ENCODE data around the gene FBXL13.
"Not testable (repeated sequence)": the region's sequence is repeated elsewhere in the genome, so short reads cannot be mapped to it uniquely, and the experiment has no call there.

The FBXL13 gene

GRCh38 chr7:103074519-103075336, at the start of gene FBXL13, which contains the start of gene ARMC10:
Gene FBXL13 (minus strand): TSS chr7:103074796.
Gene ARMC10 (plus strand): TSS chr7:103075140. CDS start chr7:103075273, 133 bp downstream.
- peak within 1 kb of the TSS; percentile 83 for H3K4me3 ChIP-seq (ENCODE audit: low read depth, low read length)

DNA sequence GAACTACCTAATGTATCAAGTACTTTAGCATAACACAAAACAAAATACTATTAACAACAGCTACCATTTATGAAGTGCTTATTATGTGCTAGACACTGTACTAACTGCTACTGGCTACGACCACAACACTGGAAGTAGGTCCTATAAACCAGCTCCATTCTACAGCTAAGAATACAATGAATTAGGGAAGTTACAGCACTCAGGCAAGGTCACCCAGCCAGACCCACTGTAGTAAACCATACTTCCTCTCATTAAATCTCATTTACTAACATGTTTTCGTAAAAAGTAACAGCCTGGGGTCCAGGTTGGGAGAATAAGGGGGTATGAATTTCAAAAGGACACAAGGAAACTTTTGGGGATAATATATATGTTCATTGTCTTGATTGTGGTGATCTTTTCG, 48.9 kb upstream of the FBXL13 start:
- H3K4me3 ChIP-seq (ENCODE audit: low read depth, low read length) = no peak overlapping the region

DNA sequence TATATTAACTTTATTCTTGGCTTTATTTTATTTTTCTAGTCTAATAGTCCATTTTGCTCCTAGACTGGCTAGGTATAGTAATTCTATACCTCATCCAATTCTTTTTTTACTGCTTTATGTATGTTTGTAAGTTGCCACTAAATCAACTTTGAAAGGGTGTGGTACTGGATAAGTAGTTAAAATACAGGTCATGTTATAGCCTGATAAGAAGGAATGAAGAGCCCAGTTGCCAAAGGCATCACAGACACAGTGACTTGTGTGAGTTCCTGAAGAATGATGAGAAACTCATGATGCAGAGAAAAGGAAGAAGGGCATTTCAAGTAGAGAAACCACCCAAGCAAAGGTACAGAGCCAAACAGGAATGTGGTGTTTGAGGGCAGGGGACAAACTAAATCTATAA, 47.0 kb upstream of the FBXL13 start:
- no peak overlapping the region for H3K4me3 ChIP-seq (ENCODE audit: low read depth, low read length)

DNA sequence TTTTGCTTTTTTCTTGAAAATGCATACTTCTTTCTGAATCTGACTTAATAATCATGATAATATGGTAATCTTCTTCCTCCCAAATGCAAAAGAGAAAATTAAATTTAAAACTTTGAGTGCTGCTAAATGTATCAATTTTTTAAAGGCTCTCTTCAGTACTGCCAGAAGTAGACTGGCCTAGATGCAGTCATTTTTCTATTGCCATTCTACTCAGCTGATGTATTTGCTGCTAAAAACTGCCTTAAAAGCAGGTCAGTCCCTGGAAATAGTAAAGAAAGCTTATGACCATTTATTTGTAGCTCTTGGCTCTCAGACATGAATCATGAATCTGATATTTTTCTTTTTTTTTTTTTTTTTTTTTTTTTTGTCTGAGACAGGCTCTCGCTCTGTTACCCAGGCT, 45.8 kb upstream of the FBXL13 start:
- no peak overlapping the region for H3K4me3 ChIP-seq (ENCODE audit: low read depth, low read length)

- H3K4me3 ChIP-seq (ENCODE audit: low read depth, low read length) = no peak overlapping the region
Observed at GRCh38 chr7:103119791-103120291, 45.2 kb upstream of the FBXL13 start.

DNA sequence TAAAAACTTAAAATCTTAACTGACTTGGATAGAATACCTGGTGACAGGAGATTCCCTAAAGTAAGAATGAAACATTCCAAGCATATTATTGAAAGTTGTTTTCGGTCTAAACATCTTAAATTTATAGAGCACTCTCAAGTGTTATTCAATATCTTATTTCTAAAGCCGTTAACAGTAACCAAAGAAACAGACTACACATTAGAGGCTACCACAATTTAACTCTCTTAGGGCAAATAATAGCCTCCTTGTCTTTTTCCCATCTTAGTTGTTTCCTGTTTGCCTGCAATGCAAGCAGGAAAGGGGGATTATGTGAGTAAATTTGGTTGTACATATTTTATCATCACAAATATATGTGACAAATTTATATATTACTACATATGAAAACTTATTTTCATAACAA, 42.9 kb upstream of the FBXL13 start:
- no peak overlapping the region for H3K4me3 ChIP-seq (ENCODE audit: low read depth, low read length)

GRCh38 chr7:103116991-103117390, 42.4 kb upstream of the FBXL13 start:
- H3K4me3 ChIP-seq (ENCODE audit: low read depth, low read length) = no peak overlapping the region

GRCh38 chr7:103116511-103116910, 41.9 kb upstream of the FBXL13 start:
- no peak overlapping the region for H3K4me3 ChIP-seq (ENCODE audit: low read depth, low read length)

GRCh38 chr7:103115771-103116170, 41.2 kb upstream of the FBXL13 start:
- no peak overlapping the region for H3K4me3 ChIP-seq (ENCODE audit: low read depth, low read length)

DNA sequence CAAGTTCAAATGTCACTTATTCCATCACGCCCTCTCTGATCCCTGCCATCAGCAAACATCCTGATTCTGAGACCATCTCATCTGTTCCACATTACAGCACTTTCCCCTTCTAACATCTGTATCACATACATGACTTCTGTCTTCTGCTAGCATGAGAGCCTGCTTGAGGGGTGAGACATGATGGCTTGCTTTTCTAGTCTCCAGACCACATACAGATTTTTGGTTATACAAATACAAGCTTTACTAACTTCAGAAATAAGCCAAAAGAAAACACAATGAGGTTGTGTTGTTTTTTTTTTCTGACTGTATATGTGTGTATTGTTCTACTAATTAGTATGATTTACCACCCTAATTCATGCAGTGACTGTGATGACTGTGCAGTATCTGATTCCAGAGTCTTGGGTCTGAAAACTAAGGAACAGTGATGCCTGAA, 40.0 kb upstream of the FBXL13 start:
- H3K4me3 ChIP-seq (ENCODE audit: low read depth, low read length) = no peak overlapping the region

DNA sequence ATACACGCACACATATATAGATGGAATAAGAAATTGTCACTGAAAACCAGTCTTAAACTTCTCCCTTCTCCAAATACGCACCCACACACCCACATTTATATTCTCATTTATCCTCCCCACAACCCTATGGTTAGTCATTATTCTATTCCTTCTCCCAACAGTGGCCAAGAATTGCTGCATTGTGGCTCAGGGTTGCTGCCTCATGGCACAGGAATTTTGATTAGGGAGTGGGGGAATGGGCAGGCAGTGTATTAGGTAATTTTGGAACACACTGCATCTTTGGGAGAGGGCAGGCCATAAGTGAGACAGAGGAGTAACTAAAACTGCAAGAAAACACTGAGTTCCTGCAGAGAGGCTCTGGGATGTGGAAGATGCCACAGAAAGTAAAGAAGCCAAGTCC, 38.6 kb upstream of the FBXL13 start:
- H3K4me3 ChIP-seq (ENCODE audit: low read depth, low read length) = no peak overlapping the region

DNA sequence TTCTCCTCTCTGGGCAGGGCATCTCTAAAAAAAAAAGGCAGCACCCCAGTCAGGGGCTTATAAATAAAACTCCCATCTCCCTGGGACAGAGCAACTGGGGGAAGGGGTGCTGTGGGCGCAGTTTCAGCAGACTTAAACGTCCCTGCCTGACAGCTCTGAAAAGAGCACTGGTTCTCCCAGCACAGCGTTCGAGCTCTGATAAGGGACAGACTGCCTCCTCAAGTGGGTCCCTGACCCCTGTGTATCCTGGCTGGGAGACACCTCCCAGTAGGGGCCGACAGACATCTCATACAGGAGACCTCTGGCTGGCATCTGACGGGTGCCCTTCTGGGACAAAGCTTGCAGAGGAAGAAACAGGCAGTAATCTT, 32.1 kb upstream of the FBXL13 start:
- H3K4me3 ChIP-seq (ENCODE audit: low read depth, low read length) = not testable (repeated sequence)

DNA sequence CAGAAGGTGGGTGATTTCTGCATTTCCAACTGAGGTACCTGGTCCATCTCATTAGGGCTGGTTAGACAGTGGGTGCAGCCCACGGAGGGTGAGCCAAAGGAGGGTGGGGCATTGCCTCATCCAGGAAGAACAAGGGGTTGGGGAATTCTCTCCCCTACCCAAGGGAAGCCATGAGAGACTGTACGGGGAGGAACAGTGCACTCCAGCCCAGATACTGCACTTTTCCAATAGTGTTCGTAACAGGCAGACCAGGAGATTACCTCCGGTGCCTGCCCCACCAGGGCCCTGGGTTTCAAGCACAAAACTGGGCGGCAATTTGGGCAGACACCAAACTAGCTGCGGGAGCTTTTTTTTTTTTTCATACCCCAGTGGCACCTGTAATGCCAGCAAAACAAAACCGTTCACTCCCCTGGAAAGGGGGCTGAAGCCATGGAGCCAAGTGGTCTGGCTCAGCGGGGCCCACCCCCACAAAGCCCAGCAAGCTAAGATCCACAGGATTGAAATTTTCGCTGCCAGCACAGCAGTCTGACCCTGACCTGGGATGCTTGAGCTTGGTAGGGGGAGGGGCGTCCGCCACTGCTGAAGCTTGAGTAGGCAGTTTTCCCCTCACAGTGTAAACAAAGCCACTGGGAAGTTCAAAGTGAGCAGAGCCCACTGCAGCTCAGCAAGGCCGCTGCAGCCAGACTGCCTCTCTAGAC, 31.6 kb upstream of the FBXL13 start:
- no peak overlapping the region for H3K4me3 ChIP-seq (ENCODE audit: low read depth, low read length)

- H3K4me3 ChIP-seq (ENCODE audit: low read depth, low read length) = no peak overlapping the region
Observed at GRCh38 chr7:103101543-103101942, 26.9 kb upstream of the FBXL13 start.

- H3K4me3 ChIP-seq (ENCODE audit: low read depth, low read length) = no peak overlapping the region
Observed at GRCh38 chr7:103100348-103100747, 25.8 kb upstream of the FBXL13 start.

GRCh38 chr7:103097041-103097440, 22.4 kb upstream of the FBXL13 start:
- no peak overlapping the region for H3K4me3 ChIP-seq (ENCODE audit: low read depth, low read length)

DNA sequence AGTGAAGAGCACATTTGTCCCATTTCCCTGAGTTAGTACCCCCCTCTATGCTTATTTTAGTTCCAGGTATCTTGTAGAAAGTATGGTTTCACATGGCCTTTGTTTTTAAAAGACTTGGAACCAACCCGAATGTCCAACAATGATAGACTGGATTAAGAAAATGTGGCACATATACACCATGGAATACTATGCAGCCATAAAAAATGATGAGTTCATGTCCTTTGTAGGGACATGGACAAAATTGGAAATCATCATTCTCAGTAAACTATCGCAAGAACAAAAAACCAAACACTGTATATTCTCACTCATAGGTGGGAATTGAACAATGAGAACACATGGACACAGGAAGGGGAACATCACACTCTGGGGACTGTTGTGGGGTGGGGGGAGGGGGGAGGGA, 21.0 kb upstream of the FBXL13 start:
- H3K4me3 ChIP-seq (ENCODE audit: low read depth, low read length) = not testable (repeated sequence)

DNA sequence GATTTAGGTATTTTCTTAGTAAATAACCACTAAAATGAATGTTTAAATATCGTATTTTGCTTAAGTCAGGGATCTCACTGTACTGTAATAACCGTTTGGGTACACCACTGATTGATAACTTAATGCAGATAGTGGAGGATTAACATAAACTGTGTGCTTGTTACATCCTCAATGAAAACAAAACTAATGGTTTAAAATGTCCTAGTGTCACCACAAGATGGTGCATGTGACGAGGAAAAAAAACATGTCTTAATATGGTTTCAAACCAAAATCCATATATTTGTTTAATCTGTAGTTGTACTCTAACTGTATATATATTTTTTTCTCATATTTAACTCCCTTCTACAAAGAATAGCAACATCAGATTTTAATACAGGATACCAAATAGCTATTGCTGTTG, 19.5 kb upstream of the FBXL13 start:
- no peak overlapping the region for H3K4me3 ChIP-seq (ENCODE audit: low read depth, low read length)

- H3K4me3 ChIP-seq (ENCODE audit: low read depth, low read length) = no peak overlapping the region
Observed at GRCh38 chr7:103093429-103093828, 18.8 kb upstream of the FBXL13 start.

DNA sequence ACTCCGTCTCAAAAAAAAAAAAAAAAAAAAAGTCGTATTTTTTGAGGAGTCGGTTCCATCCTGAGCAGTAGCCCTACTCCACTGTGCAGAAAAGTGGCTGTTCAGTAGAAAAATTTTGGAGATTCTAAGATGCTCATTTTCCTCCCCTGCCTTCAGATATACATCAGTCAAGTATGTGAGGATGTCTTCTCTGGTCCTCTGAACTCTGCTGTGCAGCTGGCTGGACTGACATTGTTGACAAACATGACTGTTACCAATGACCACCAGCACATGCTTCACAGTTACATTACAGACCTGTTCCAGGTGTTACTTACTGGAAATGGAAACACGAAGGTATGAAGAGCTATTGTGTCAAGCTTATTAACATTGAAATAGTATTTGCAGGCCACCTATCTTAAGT, 17.7 kb upstream of the FBXL13 start:
- H3K4me3 ChIP-seq (ENCODE audit: low read depth, low read length) = not testable (repeated sequence)

GRCh38 chr7:103083210-103083609, 8.6 kb upstream of the FBXL13 start:
- H3K4me3 ChIP-seq (ENCODE audit: low read depth, low read length) = no peak overlapping the region

DNA sequence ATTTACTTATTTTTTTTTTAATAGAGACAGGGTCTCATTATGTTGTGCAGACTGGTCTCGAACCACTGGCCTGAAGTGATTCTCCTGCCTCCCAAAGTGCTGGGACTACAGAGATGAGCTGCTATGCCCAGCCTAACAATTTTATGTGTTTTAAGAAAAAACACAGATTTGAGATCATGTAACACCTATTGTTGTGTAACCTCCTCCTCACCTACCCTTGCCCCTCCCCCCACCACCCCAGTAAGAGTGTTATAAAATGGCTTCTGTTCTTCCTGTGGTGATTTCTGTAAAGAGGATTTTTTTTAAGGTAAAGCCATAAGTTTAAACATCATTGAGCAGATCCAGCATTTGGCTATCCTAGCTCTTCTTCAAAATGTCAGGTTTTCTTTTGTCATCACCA, 7.9 kb upstream of the FBXL13 start:
- H3K4me3 ChIP-seq (ENCODE audit: low read depth, low read length) = no peak overlapping the region

Data from iPS-11a (cell line).